CD4-positive, alpha-beta T cell (primary cell): ENCODE measurements around the gene DNMT1. TPM values are rescaled to one million over a fixed set of nuclear protein-coding genes. Genes with fewer than 3 reads are reported as not detected.

Experiments
- ATAC-seq: fragments of 200-7000 bp; cut with Tn5 transposase; one replicate; pipeline ENCODE4 v1.10.0; 2022; ENCODE audit warnings: mild to moderate bottlenecking; ENCODE audit not compliant: poor library complexity
- CTCF ChIA-PET: fragments of 350-600 bp; sonication (Branson Sonifier 250); formaldehyde crosslinking; loops from one replicate; lab custom pipeline; 2021; ENCODE audit warnings: antibody characterized with exemption, inconsistent platforms; lab: Charles Lee
- POLR2A ChIA-PET: fragments of 350-600 bp; sonication (Branson Sonifier 250); formaldehyde crosslinking; loops from one replicate; lab custom pipeline; 2021; ENCODE audit warnings: antibody characterized with exemption, inconsistent platforms; lab: Charles Lee
- DNase-seq, 14 experiments: peaks; one replicate each; pipeline ENCODE4 v3.0.0-alpha.2; 2013 to 2020; ENCODE audit warnings: mixed read lengths in 2 of 14
- H3K27ac ChIP-seq, 2 donors: one replicate each; pipeline versions ENCODE4 v1.5.1 to v1.7.0; 2013; ENCODE audit warnings: low read length in 2 of 2, low read depth in 1 of 2, mild to moderate bottlenecking in 1 of 2
- H3K27me3 ChIP-seq, 2 experiments: 1 replicate in 1 of 2; 2 replicates in 1 of 2; pipeline versions ENCODE4 v1.6.1 to v1.7.0; 2013; ENCODE audit warnings: low read length in 2 of 2, control low read depth in 1 of 2, mild to moderate bottlenecking in 1 of 2, moderate library complexity in 1 of 2; ENCODE audit not compliant: insufficient read depth in 2 of 2, control insufficient read depth in 1 of 2
- H3K36me3 ChIP-seq: one replicate; pipeline ENCODE4 v1.6.1; 2013; ENCODE audit warnings: low read length, control low read depth; ENCODE audit not compliant: insufficient read depth
- H3K4me1 ChIP-seq: one replicate; pipeline ENCODE4 v1.6.1; 2013; ENCODE audit warnings: low read length, control low read depth; ENCODE audit not compliant: insufficient read depth
- H3K4me3 ChIP-seq: one replicate; pipeline ENCODE4 v1.5.1; 2013; ENCODE audit warnings: mild to moderate bottlenecking, low read length, moderate library complexity
- H3K9me3 ChIP-seq, 2 experiments: 1 replicate in 1 of 2; 2 replicates in 1 of 2; pipeline versions ENCODE4 v1.6.1 to v1.7.0; 2013; ENCODE audit warnings: low read length in 2 of 2, mild to moderate bottlenecking in 2 of 2, control low read depth in 1 of 2, moderate library complexity in 1 of 2; ENCODE audit not compliant: control insufficient read depth in 1 of 2, insufficient read depth in 1 of 2
- H3K27ac Mint-ChIP-seq: one replicate; pipeline ENCODE4 v1.8.0; 2020; ENCODE audit warnings: mixed read lengths
- H3K27me3 Mint-ChIP-seq: one replicate; pipeline ENCODE4 v1.8.0; 2021; ENCODE audit warnings: mixed read lengths
- H3K36me3 Mint-ChIP-seq: one replicate; pipeline ENCODE4 v1.8.0; 2021; ENCODE audit warnings: low read depth, mixed read lengths
- H3K4me1 Mint-ChIP-seq: one replicate; pipeline ENCODE4 v1.8.0; 2021; ENCODE audit warnings: low read depth, mixed read lengths
- H3K4me3 Mint-ChIP-seq: one replicate; pipeline ENCODE4 v1.8.0; 2020; ENCODE audit warnings: mild to moderate bottlenecking, mixed read lengths
- H3K9me3 Mint-ChIP-seq: one replicate; pipeline ENCODE4 v1.8.0; 2020; ENCODE audit warnings: mixed read lengths
- CTCF ChIP-seq: fragments of 200-600 bp; IDR thresholded peaks from one replicate; pipeline ENCODE4 v1.8.0; 2022; ENCODE audit warnings: antibody characterized with exemption, mild to moderate bottlenecking
- intact Hi-C, 2 experiments: fragments of 100-400 bp; cut with DNase I in 1 of 2; cut with micrococcal nuclease in 1 of 2; formaldehyde crosslinking; loops; one replicate each; pipeline versions ENCODE4 v1.15.1 to v1.9.0; 2023 to 2025; cut with DNase I, micrococcal nuclease
- total RNA-seq, 174 experiments: library from RNA in 2 of 174; stranded (reverse) in 2 of 174; gene quantifications; one replicate each; pipeline ENCODE4 v1.2.3 and lab custom pipeline; 2021 to 2026

Gene DNMT1
- total RNA-seq, 2 experiments from 2014 or later = 159 to 160 TPM

- no peaks in the 10 kb centered on the region for H3K36me3 ChIP-seq
- peak within 1 kb of the TSS; percentile 96 for H3K4me3 ChIP-seq
- H3K27me3 ChIP-seq = no peaks in the 10 kb centered on the region
- POLR2A ChIA-PET = interaction anchor here (0.7 to 0.9 kb wide), 3 partner anchors 21 to 149 kb away, joined by 3 to 6 read pairs (median 3); partner anchors contain the start of genes MRPL4 and TYK2
- Mint-ChIP-seq H3K36me3 (no peaks in the 10 kb centered on the region), H3K9me3 (no peaks in the 10 kb centered on the region), H3K4me1 (peaks cover 29% of the 10 kb centered on the region), H3K27me3 (no peaks in the 10 kb centered on the region), H3K27ac (peak within 1 kb of the TSS; percentile 92), H3K4me3 (peak within 1 kb of the TSS; percentile 92)
- ATAC-seq = peak; percentile 59
- peak; percentile 37 to 91 (median 68) for DNase-seq
- TF ChIP-seq CTCF = no peak
- H3K4me1 ChIP-seq = peaks cover 57% of the 10 kb centered on the region
- no peaks in the 10 kb centered on the region for H3K9me3 ChIP-seq
- peak within 1 kb of the TSS; percentile 86 to 90 for H3K27ac ChIP-seq
- CTCF ChIA-PET = interaction anchor here (1.0 kb wide), 1 partner anchor 10 kb away, joined by 3 read pairs; no protein-coding TSS in a partner anchor
- intact Hi-C loops = loop anchor here (5.0 kb wide), 1 partner anchor 34 kb away; no protein-coding TSS in a partner anchor
Measured at GRCh38 chr19:10230861-10231611, 36.3 kb upstream of the DNMT1 start, which contains the start of gene S1PR2. S1PR2 (minus strand) TSS chr19:10231331; CDS start chr19:10224905, 6,426 bp downstream.

- CTCF ChIA-PET = interaction anchor here (1.0 to 3.0 kb wide), 2 partner anchors 10 to 19 kb away, joined by 3 to 38 read pairs; no protein-coding TSS in a partner anchor
- DNase-seq = peak; percentile 11 to 94 (median 62)
- POLR2A ChIA-PET = interaction anchor here (0.9 to 1.3 kb wide), 2 partner anchors 20 to 150 kb away, joined by 3 read pairs; partner anchors contain the start of gene TYK2
Measured at GRCh38 chr19:10230173-10230860, 35.6 kb upstream of the DNMT1 start.

More at GRCh38 chr19:10230173-10230860, 35.6 kb upstream of the DNMT1 start:
- Histone ChIP-seq H3K4me3 (peak overlapping the region; percentile 96), H3K4me1 (peaks cover 50% of the 10 kb centered on the region), H3K36me3 (no peaks in the 10 kb centered on the region), H3K9me3 (no peaks in the 10 kb centered on the region), H3K27me3 (no peaks in the 10 kb centered on the region), H3K27ac (peak overlapping the region; percentile 86 to 90)
- peak; percentile 66 for ATAC-seq
- Mint-ChIP-seq H3K9me3 (no peaks in the 10 kb centered on the region), H3K27me3 (no peaks in the 10 kb centered on the region), H3K4me3 (peak overlapping the region; percentile 92), H3K27ac (peak overlapping the region; percentile 92), H3K36me3 (no peaks in the 10 kb centered on the region), H3K4me1 (peaks cover 24% of the 10 kb centered on the region)
- intact Hi-C loops = loop anchor here (5.0 kb wide), 1 partner anchor 33 kb away; no protein-coding TSS in a partner anchor
- TF ChIP-seq CTCF = no peak
